PC-3 (cell line): ENCODE measurements around the gene ONECUT1.
"Not testable (repeated sequence)": the region's sequence is repeated elsewhere in the genome, so short reads cannot be mapped to it uniquely, and the experiment has no call there.

Experiments
- EZH2 ChIP-seq: fragments of 300-600 bp; sonication (generic); IDR thresholded peaks from one replicate; pipeline ENCODE4 v1.6.1; 2017; ENCODE audit warnings: antibody characterized with exemption, mild to moderate bottlenecking, low read length; ENCODE audit not compliant: unreplicated experiment
- EZH2phosphoT487 ChIP-seq: fragments of 300-600 bp; sonication (generic); IDR thresholded peaks from 2 replicates; pipeline ENCODE4 v1.6.1; 2018; ENCODE audit warnings: mild to moderate bottlenecking, antibody characterized with exemption, low read length, borderline replicate concordance
- TF ChIP-seq, protein P1 (sequence below): fragments of 300-600 bp; sonication (generic); conservative IDR thresholded peaks from 2 replicates; pipeline ENCODE4 v1.5.1; 2017; ENCODE audit warnings: antibody characterized with exemption, low read depth, mild to moderate bottlenecking, low read length

DNA sequence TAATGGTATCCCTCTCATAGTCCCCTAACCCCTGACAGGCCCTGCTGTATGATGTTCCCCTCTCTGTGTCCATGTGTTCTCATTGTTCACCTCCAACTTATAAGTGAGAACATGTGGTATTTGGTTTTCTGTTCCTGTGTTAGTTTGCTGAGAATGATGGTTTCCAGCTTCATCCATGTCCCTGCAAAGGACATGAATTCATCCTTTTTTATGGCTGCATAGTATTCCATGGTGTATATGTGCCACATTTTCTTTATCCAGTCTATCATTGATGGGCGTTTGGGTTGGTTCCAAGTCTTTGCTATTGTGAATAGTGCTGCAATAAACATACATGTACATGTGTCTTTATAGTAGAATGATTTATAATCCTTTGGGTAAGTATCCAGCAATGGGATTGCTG is 25.8 kb upstream of the ONECUT1 start:
- not testable (repeated sequence) for TF ChIP-seq EZH2, EZH2phosphoT487
- TF ChIP-seq, protein P1, sequence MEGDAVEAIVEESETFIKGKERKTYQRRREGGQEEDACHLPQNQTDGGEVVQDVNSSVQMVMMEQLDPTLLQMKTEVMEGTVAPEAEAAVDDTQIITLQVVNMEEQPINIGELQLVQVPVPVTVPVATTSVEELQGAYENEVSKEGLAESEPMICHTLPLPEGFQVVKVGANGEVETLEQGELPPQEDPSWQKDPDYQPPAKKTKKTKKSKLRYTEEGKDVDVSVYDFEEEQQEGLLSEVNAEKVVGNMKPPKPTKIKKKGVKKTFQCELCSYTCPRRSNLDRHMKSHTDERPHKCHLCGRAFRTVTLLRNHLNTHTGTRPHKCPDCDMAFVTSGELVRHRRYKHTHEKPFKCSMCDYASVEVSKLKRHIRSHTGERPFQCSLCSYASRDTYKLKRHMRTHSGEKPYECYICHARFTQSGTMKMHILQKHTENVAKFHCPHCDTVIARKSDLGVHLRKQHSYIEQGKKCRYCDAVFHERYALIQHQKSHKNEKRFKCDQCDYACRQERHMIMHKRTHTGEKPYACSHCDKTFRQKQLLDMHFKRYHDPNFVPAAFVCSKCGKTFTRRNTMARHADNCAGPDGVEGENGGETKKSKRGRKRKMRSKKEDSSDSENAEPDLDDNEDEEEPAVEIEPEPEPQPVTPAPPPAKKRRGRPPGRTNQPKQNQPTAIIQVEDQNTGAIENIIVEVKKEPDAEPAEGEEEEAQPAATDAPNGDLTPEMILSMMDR: not testable (repeated sequence)
